HG02938 (cell line): ENCODE data around the gene UVSSA.

Experiments used
- ATAC-seq: cut with Tn5 transposase; IDR thresholded peaks from one replicate; pipeline ENCODE4 v1.9.1; 2021; ENCODE audit warnings: mild to moderate bottlenecking, moderate library complexity; ENCODE audit not compliant: unreplicated experiment

Gene UVSSA

DNA sequence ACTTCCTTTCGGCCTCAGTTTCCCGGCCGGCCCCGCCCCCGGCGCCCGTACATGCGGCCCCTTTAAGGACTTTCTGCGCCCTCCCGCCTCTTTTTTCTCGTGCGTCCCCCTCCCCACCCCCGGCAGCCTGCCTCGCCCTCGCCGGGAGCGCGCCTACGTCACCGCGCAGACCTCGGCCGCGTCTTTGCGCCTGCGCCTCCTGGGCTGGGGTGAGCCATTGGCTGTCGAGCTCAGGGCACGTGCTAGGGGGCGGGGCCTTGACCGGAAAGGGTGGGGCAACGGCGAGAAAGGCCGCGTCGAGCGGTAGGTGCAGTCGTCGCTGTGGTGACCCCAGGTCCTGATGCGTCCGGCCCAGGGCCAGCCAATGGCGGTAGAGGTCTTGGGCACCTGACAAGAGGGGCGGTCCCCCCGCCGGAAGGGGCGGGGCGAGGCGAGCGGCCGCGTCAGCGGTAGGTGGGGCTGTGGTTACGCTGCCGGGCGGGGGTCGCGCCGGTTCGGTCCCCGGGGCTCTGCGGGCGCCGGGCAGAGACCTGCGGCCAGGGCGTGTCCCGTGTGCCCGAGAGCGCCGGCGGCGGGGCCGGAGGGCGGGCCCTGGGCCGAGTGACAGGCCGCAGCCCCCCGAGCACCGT is at the start of gene UVSSA:
UVSSA (plus strand) TSS at position 428 of the 629 bp plus-strand sequence. CDS start 884 bp downstream, outside the sequence.
- peak; percentile 93 for ATAC-seq

GRCh38 chr4:1297456-1298325 is 49.3 kb upstream of the UVSSA start:
- no peak for ATAC-seq

GRCh38 chr4:1298461-1298860 is 48.5 kb upstream of the UVSSA start:
- ATAC-seq: no peak

- ATAC-seq: no peak
Measured at GRCh38 chr4:1299301-1299860, 47.6 kb upstream of the UVSSA start.

DNA sequence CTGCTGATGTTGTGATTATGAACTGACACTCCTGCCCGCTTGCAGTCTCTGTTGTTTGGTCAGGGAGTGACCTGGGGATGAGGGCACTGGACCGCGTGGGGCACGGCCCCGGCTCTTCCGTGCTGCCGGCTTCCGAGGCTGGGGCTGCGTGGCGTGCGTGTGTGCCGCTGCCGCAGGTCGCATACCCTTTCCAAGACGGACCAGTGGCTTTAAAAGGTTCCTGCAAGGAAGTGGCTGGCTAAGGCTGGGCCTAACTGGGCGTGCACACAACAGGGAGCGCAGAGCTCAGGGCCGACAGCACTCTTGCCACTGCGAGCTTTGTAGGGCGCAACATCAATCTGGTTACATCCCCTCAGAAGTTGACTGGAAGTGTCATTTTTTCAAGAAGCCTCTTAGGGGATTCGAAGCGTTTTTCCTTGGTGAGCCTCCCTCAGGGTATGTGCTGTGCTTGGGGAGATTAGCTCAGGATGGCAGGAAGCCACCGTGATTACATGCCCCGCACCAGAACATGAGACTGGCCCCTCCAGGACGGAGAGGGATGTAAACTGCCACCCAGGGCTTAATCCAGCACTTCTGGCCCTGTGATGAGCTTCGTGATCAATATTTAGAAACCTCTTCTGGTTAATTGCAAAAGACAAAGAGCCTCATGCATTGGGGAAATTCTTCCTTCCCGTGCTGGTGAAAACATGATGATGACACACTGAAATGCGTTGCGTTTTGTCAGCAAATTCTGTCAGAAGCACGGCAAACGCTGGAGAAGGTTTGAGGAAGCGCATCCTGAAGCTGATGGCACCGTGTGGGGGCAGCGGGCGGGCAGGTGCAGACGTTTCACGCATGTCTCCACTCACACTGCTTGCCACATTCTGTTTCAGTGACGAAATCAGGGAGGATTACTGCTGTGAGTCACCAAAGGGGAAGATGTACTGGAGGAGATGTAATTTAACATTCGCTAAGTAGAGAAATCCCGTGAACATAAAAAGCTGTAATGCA is 46.2 kb upstream of the UVSSA start:
- no peak for ATAC-seq

GRCh38 chr4:1302159-1302558 is 44.8 kb upstream of the UVSSA start:
- no peak for ATAC-seq

DNA sequence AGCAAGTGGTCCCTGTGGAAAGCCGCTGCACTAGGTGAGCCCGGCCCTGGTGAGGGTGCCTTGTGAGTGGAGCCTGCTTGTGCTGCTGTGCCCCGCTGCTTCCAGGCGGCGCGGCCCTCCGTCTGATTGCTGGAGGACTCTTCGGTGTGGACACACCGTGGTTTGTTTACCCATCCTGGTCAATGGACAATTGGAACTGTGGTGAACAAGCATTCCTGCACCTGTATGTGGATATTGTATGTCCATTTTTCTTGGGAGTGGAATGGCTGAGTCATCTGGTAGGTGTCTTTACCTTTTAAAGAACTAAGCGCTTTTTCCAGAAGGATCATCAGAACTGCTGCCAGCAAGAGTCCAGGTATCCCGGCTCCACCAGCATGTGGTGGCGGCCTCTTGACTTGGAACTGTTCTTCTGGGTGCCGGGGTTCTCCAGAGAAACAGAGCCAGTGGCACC is 41.7 kb upstream of the UVSSA start:
- no peak for ATAC-seq

DNA sequence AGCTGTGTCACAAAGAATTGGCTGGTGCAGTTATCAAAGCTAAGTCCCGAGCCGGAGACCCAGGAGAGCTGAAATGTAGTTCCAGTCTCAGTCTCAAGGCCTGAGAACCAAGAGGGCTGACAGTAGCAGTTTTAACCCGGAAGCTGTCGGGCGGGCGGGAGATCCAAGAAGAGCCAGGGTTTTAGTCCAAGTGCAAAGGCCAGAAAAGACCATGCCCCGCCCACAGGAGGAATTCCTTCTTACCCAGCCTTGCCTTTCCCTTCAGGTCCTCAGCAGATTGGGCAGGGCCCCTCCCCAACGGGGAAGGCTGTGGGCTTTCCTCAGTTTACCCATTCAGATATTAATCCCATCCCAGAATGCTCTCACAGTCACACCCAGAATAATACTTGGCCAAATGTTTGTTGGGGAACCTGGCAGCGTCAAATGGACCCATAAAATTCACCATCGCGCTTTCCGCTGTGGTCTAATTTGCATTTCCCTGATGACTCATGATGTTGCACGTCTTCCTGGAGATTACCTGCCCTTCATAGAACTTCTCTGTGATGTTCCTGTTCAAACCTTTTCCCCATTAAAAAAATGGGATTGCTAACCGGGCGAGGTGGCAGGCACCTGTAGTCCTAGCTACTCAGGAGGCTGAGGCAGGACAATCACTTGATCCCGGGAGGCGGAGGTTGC is 41.1 kb upstream of the UVSSA start:
- ATAC-seq: no peak

GRCh38 chr4:1307951-1308735 is 38.9 kb upstream of the UVSSA start:
- no peak for ATAC-seq

DNA sequence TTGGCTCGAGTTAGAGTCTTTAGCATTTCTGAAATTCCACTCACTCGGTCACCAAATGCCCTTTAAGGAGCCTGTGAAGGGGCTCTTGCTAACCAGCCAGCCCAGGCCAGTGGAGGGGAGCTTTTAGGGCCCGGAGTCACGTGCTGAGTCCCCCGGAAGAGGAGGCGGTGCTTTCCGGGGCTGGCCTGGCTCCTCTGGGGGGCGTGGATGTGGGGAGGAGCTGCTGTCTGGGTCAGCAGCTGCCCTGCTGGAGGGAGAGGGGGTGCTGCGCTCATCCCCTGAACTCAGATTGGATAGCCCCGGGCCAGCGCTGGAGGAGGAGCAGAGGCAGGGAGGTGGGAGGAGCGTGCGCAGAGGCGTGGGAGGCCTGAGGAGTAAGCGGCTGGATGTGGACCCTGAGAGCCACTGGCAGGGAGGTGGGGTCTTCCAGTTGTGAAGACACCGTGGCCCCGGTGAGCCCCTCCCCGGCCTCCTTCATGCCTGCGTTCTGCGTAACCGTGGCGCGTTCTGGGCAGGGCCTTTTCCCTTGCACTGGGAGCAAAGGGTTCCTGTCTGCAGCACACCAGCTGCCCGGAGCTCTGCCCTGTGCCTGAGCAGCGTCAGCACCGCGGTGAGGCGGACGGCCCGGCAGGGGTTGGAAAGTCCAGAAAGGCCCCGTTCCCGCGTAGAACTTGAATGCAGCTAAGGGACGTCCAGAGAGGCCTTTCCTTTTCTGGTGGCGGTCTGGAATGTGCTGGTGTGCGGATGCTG is 37.6 kb upstream of the UVSSA start:
- ATAC-seq: peak; percentile 66

GRCh38 chr4:1310031-1310795 is 36.8 kb upstream of the UVSSA start:
- ATAC-seq: no peak

GRCh38 chr4:1310796-1311631 is 36.0 kb upstream of the UVSSA start:
- ATAC-seq: no peak

GRCh38 chr4:1312821-1313640 is 34.0 kb upstream of the UVSSA start:
- ATAC-seq: no peak

GRCh38 chr4:1315306-1315705 is 31.7 kb upstream of the UVSSA start:
- no peak for ATAC-seq

GRCh38 chr4:1315836-1316536 is 31.0 kb upstream of the UVSSA start:
- ATAC-seq: no peak
